ENCODE measurements around the gene SYNDIG1. TPM values are rescaled to one million over a fixed set of nuclear protein-coding genes. Genes with fewer than 3 reads are reported as not detected.

Gene SYNDIG1
- total RNA-seq, 1 donor from 2014 or later, result 2.6 TPM

GRCh38 chr20:24672181-24672880, 202.9 kb downstream of the SYNDIG1 start:
- no peak overlapping the region for H3K4me3 ChIP-seq (ENCODE audit: low read length in 3 of 3)
- no peaks in the 10 kb centered on the region for H3K9me3 ChIP-seq (ENCODE audit: control insufficient read depth in 3 of 3, low read length in 3 of 3)
- no peaks in the 10 kb centered on the region for H3K4me1 ChIP-seq (ENCODE audit: control insufficient read depth in 3 of 3, insufficient read depth in 3 of 3, low read length in 3 of 3)
- peaks cover 0 to 4% (median 0%) of the 10 kb centered on the region in 3 donors for H3K27me3 ChIP-seq (ENCODE audit: control insufficient read depth in 3 of 3, insufficient read depth in 3 of 3, low read length in 3 of 3)
- H3K27ac ChIP-seq (ENCODE audit: low read depth, low read length), result no peak overlapping the region
- H3K9ac ChIP-seq (ENCODE audit: low read depth in 1 of 3, low read length in 3 of 3), result no peak overlapping the region
- H3K36me3 ChIP-seq (ENCODE audit: control insufficient read depth in 3 of 3, insufficient read depth in 3 of 3, low read length in 3 of 3), result no peaks in the 10 kb centered on the region

GRCh38 chr20:24672886-24673677, 203.7 kb downstream of the SYNDIG1 start:
- no peak overlapping the region for H3K9ac ChIP-seq (ENCODE audit: low read depth in 1 of 3, low read length in 3 of 3)
- no peak overlapping the region for H3K4me3 ChIP-seq (ENCODE audit: low read length in 3 of 3)
- H3K27ac ChIP-seq (ENCODE audit: low read depth, low read length), result no peak overlapping the region
- H3K9me3 ChIP-seq (ENCODE audit: control insufficient read depth in 3 of 3, low read length in 3 of 3), result no peaks in the 10 kb centered on the region
- no peaks in the 10 kb centered on the region for H3K27me3 ChIP-seq (ENCODE audit: control insufficient read depth in 3 of 3, insufficient read depth in 3 of 3, low read length in 3 of 3)
- H3K36me3 ChIP-seq (ENCODE audit: control insufficient read depth in 3 of 3, insufficient read depth in 3 of 3, low read length in 3 of 3), result no peaks in the 10 kb centered on the region
- no peaks in the 10 kb centered on the region for H3K4me1 ChIP-seq (ENCODE audit: control insufficient read depth in 3 of 3, insufficient read depth in 3 of 3, low read length in 3 of 3)

GRCh38 chr20:24673678-24674570, 204.5 kb downstream of the SYNDIG1 start:
- no peak overlapping the region for H3K9ac ChIP-seq (ENCODE audit: low read depth in 1 of 3, low read length in 3 of 3)
- no peaks in the 10 kb centered on the region for H3K27me3 ChIP-seq (ENCODE audit: control insufficient read depth in 3 of 3, insufficient read depth in 3 of 3, low read length in 3 of 3)
- H3K27ac ChIP-seq (ENCODE audit: low read depth, low read length), result no peak overlapping the region
- no peaks in the 10 kb centered on the region for H3K9me3 ChIP-seq (ENCODE audit: control insufficient read depth in 3 of 3, low read length in 3 of 3)
- H3K4me1 ChIP-seq (ENCODE audit: control insufficient read depth in 3 of 3, insufficient read depth in 3 of 3, low read length in 3 of 3), result no peaks in the 10 kb centered on the region
- H3K4me3 ChIP-seq (ENCODE audit: low read length in 3 of 3), result no peak overlapping the region
- no peaks in the 10 kb centered on the region for H3K36me3 ChIP-seq (ENCODE audit: control insufficient read depth in 3 of 3, insufficient read depth in 3 of 3, low read length in 3 of 3)

GRCh38 chr20:24674921-24675605, 205.6 kb downstream of the SYNDIG1 start:
- H3K9me3 ChIP-seq (ENCODE audit: control insufficient read depth in 3 of 3, low read length in 3 of 3), result no peaks in the 10 kb centered on the region
- H3K9ac ChIP-seq (ENCODE audit: low read depth in 1 of 3, low read length in 3 of 3), result no peak overlapping the region
- no peaks in the 10 kb centered on the region for H3K27me3 ChIP-seq (ENCODE audit: control insufficient read depth in 3 of 3, insufficient read depth in 3 of 3, low read length in 3 of 3)
- no peaks in the 10 kb centered on the region for H3K36me3 ChIP-seq (ENCODE audit: control insufficient read depth in 3 of 3, insufficient read depth in 3 of 3, low read length in 3 of 3)
- no peaks in the 10 kb centered on the region for H3K4me1 ChIP-seq (ENCODE audit: control insufficient read depth in 3 of 3, insufficient read depth in 3 of 3, low read length in 3 of 3)
- H3K4me3 ChIP-seq (ENCODE audit: low read length in 3 of 3), result no peak overlapping the region
- H3K27ac ChIP-seq (ENCODE audit: low read depth, low read length), result no peak overlapping the region

- Histone ChIP-seq H3K9ac (ENCODE audit: low read depth in 1 of 3, low read length in 3 of 3) (no peak overlapping the region), H3K9me3 (ENCODE audit: control insufficient read depth in 3 of 3, low read length in 3 of 3) (no peaks in the 10 kb centered on the region), H3K4me3 (ENCODE audit: low read length in 3 of 3) (no peak overlapping the region), H3K27me3 (ENCODE audit: control insufficient read depth in 3 of 3, insufficient read depth in 3 of 3, low read length in 3 of 3) (no peaks in the 10 kb centered on the region), H3K4me1 (ENCODE audit: control insufficient read depth in 3 of 3, insufficient read depth in 3 of 3, low read length in 3 of 3) (no peaks in the 10 kb centered on the region), H3K27ac (ENCODE audit: low read depth, low read length) (no peak overlapping the region), H3K36me3 (ENCODE audit: control insufficient read depth in 3 of 3, insufficient read depth in 3 of 3, low read length in 3 of 3) (no peaks in the 10 kb centered on the region)
These were observed 206.4 kb downstream of the SYNDIG1 start for GRCh38 chr20:24675651-24676352.

- H3K9ac ChIP-seq (ENCODE audit: low read depth in 1 of 3, low read length in 3 of 3), result no peak overlapping the region
- no peaks in the 10 kb centered on the region for H3K4me1 ChIP-seq (ENCODE audit: control insufficient read depth in 3 of 3, insufficient read depth in 3 of 3, low read length in 3 of 3)
- H3K4me3 ChIP-seq (ENCODE audit: low read length in 3 of 3), result no peak overlapping the region
- no peaks in the 10 kb centered on the region for H3K27me3 ChIP-seq (ENCODE audit: control insufficient read depth in 3 of 3, insufficient read depth in 3 of 3, low read length in 3 of 3)
- H3K27ac ChIP-seq (ENCODE audit: low read depth, low read length), result no peak overlapping the region
- no peaks in the 10 kb centered on the region for H3K9me3 ChIP-seq (ENCODE audit: control insufficient read depth in 3 of 3, low read length in 3 of 3)
- H3K36me3 ChIP-seq (ENCODE audit: control insufficient read depth in 3 of 3, insufficient read depth in 3 of 3, low read length in 3 of 3), result no peaks in the 10 kb centered on the region
These were observed 207.0 kb downstream of the SYNDIG1 start for GRCh38 chr20:24676353-24676977.

- no peaks in the 10 kb centered on the region for H3K4me1 ChIP-seq (ENCODE audit: control insufficient read depth in 3 of 3, insufficient read depth in 3 of 3, low read length in 3 of 3)
- no peaks in the 10 kb centered on the region for H3K36me3 ChIP-seq (ENCODE audit: control insufficient read depth in 3 of 3, insufficient read depth in 3 of 3, low read length in 3 of 3)
- H3K27me3 ChIP-seq (ENCODE audit: control insufficient read depth in 3 of 3, insufficient read depth in 3 of 3, low read length in 3 of 3), result no peaks in the 10 kb centered on the region
- H3K27ac ChIP-seq (ENCODE audit: low read depth, low read length), result no peak overlapping the region
- no peak overlapping the region for H3K4me3 ChIP-seq (ENCODE audit: low read length in 3 of 3)
- H3K9ac ChIP-seq (ENCODE audit: low read depth in 1 of 3, low read length in 3 of 3), result no peak overlapping the region
- no peaks in the 10 kb centered on the region for H3K9me3 ChIP-seq (ENCODE audit: control insufficient read depth in 3 of 3, low read length in 3 of 3)
These were observed 207.5 kb downstream of the SYNDIG1 start for GRCh38 chr20:24676978-24677370.

GRCh38 chr20:24677626-24678315, 208.3 kb downstream of the SYNDIG1 start:
- Histone ChIP-seq H3K27ac (ENCODE audit: low read depth, low read length) (no peak overlapping the region), H3K9ac (ENCODE audit: low read depth in 1 of 3, low read length in 3 of 3) (no peak overlapping the region), H3K4me1 (ENCODE audit: control insufficient read depth in 3 of 3, insufficient read depth in 3 of 3, low read length in 3 of 3) (no peaks in the 10 kb centered on the region), H3K27me3 (ENCODE audit: control insufficient read depth in 3 of 3, insufficient read depth in 3 of 3, low read length in 3 of 3) (no peaks in the 10 kb centered on the region), H3K36me3 (ENCODE audit: control insufficient read depth in 3 of 3, insufficient read depth in 3 of 3, low read length in 3 of 3) (no peaks in the 10 kb centered on the region), H3K9me3 (ENCODE audit: control insufficient read depth in 3 of 3, low read length in 3 of 3) (no peaks in the 10 kb centered on the region), H3K4me3 (ENCODE audit: low read length in 3 of 3) (no peak overlapping the region)

Measured in skeletal muscle tissue (tissue), 4 donors.